Astrocyte (in vitro differentiated cells and primary cell): ENCODE measurements around the gene GRK6. TPM values are rescaled to one million over a fixed set of nuclear protein-coding genes. Genes with fewer than 3 reads are reported as not detected.

Experiments used
- DNase-seq: peaks from one replicate; pipeline ENCODE4 v3.0.0-alpha.2; 2010; ENCODE audit warnings: low read depth
- FAIRE-seq: peaks from 2 replicates; lab custom pipeline; 2011; peaks lifted over from hg19 to GRCh38; lab: Jason Lieb, UNC
- H2AFZ ChIP-seq: 2 replicates; pipeline ENCODE4 v1.6.0; 2012; ENCODE audit warnings: low read depth, low read length, inconsistent platforms
- H3K27ac ChIP-seq: 2 replicates; pipeline ENCODE4 v1.5.1; 2011; ENCODE audit warnings: low read depth, low read length, inconsistent platforms
- H3K27me3 ChIP-seq: 2 replicates; pipeline ENCODE4 v1.6.0; 2011; ENCODE audit warnings: low read length, inconsistent platforms; ENCODE audit not compliant: insufficient read depth
- H3K36me3 ChIP-seq: 2 replicates; pipeline ENCODE4 v1.5.1; 2011; ENCODE audit warnings: low read length, inconsistent platforms; ENCODE audit not compliant: insufficient read depth
- H3K4me1 ChIP-seq: 2 replicates; pipeline ENCODE4 v1.5.1; 2011; ENCODE audit warnings: low read length, inconsistent platforms; ENCODE audit not compliant: insufficient read depth
- H3K4me2 ChIP-seq: 2 replicates; pipeline ENCODE4 v1.6.0; 2012; ENCODE audit warnings: low read length, inconsistent platforms
- H3K4me3 ChIP-seq: 2 replicates; pipeline ENCODE4 v1.5.1; 2011; ENCODE audit warnings: low read depth, mild to moderate bottlenecking, low read length, inconsistent platforms; ENCODE audit not compliant: insufficient read depth
- H3K79me2 ChIP-seq: 2 replicates; pipeline ENCODE4 v1.6.0; 2012; ENCODE audit warnings: mild to moderate bottlenecking, low read length, inconsistent platforms; ENCODE audit not compliant: insufficient read depth
- H3K9ac ChIP-seq: 2 replicates; pipeline ENCODE4 v1.6.0; 2012; ENCODE audit warnings: mild to moderate bottlenecking, low read length, inconsistent platforms
- H3K9me3 ChIP-seq: 2 replicates; pipeline ENCODE4 v1.5.1; 2012; ENCODE audit warnings: low read depth, mild to moderate bottlenecking, low read length, inconsistent platforms; ENCODE audit not compliant: insufficient read depth
- H4K20me1 ChIP-seq: 2 replicates; pipeline ENCODE4 v1.6.0; 2012; ENCODE audit warnings: low read length, inconsistent platforms; ENCODE audit not compliant: insufficient read depth
- H3K27ac Mint-ChIP-seq: one replicate; pipeline ENCODE4 v1.8.0; 2021; ENCODE audit warnings: mild to moderate bottlenecking, mixed read lengths; ENCODE audit not compliant: unreplicated experiment
- H3K27me3 Mint-ChIP-seq: one replicate; pipeline ENCODE4 v1.8.0; 2021; ENCODE audit warnings: low read depth, mixed read lengths; ENCODE audit not compliant: unreplicated experiment
- H3K36me3 Mint-ChIP-seq: one replicate; pipeline ENCODE4 v1.8.0; 2021; ENCODE audit warnings: low read depth, mixed read lengths; ENCODE audit not compliant: unreplicated experiment
- H3K4me1 Mint-ChIP-seq: one replicate; pipeline ENCODE4 v1.8.0; 2021; ENCODE audit warnings: low read depth, mixed read lengths; ENCODE audit not compliant: unreplicated experiment
- H3K4me3 Mint-ChIP-seq: one replicate; pipeline ENCODE4 v1.8.0; 2021; ENCODE audit warnings: mild to moderate bottlenecking, moderate library complexity, mixed read lengths; ENCODE audit not compliant: unreplicated experiment
- H3K9me3 Mint-ChIP-seq: one replicate; pipeline ENCODE4 v1.8.0; 2021; ENCODE audit warnings: mild to moderate bottlenecking, mixed read lengths; ENCODE audit not compliant: unreplicated experiment
- CTCF ChIP-seq: IDR thresholded peaks from 2 replicates; pipeline ENCODE4 v1.5.1; 2011; ENCODE audit warnings: low read depth, mild to moderate bottlenecking, inconsistent platforms, low read length, moderate library complexity; ENCODE audit not compliant: insufficient read depth
- EZH2 ChIP-seq: IDR thresholded peaks from 2 replicates; pipeline ENCODE4 v1.6.1; 2012; ENCODE audit warnings: mild to moderate bottlenecking, low read length, inconsistent platforms; ENCODE audit not compliant: insufficient read depth
- total RNA-seq: library from RNA; stranded (reverse); gene quantifications from 2 replicates; pipeline ENCODE4 v1.2.1, GENCODE V29; 2021

Gene GRK6
- total RNA-seq, 1 donor from 2014 or later = 25.9 TPM

- Mint-ChIP-seq H3K9me3 (no peaks in the 10 kb centered on the region), H3K36me3 (no peaks in the 10 kb centered on the region), H3K4me1 (peaks cover 8% of the 10 kb centered on the region), H3K27me3 (peaks cover 40% of the 10 kb centered on the region), H3K27ac (no peak overlapping the region), H3K4me3 (no peak overlapping the region)
- peaks cover 6% of the 10 kb centered on the region for H3K4me1 ChIP-seq
- H3K27ac ChIP-seq = no peak overlapping the region
- no peaks in the 10 kb centered on the region for H3K36me3 ChIP-seq
- H2AFZ ChIP-seq = no peak overlapping the region
- H3K4me3 ChIP-seq = no peak overlapping the region
- H4K20me1 ChIP-seq = no peaks in the 10 kb centered on the region
- H3K27me3 ChIP-seq = peaks cover 12% of the 10 kb centered on the region
- H3K4me2 ChIP-seq = no peak overlapping the region
- DNase-seq (no peak), FAIRE-seq (no peak)
- H3K9me3 ChIP-seq = no peaks in the 10 kb centered on the region
- H3K9ac ChIP-seq = no peak overlapping the region
- no peaks in the 10 kb centered on the region for H3K79me2 ChIP-seq
- TF ChIP-seq CTCF = peak; percentile 10
- no peak for TF ChIP-seq EZH2
Observed at GRCh38 chr5:177382423-177383029, 44.0 kb upstream of the GRK6 start.

- H4K20me1 ChIP-seq = no peaks in the 10 kb centered on the region
- peaks cover 8% of the 10 kb centered on the region for H3K4me1 Mint-ChIP-seq
- no peak overlapping the region for H3K9ac ChIP-seq
- H3K27ac Mint-ChIP-seq = no peak overlapping the region
- H3K4me2 ChIP-seq = no peak overlapping the region
- peaks cover 12% of the 10 kb centered on the region for H3K27me3 ChIP-seq
- H3K36me3 Mint-ChIP-seq = no peaks in the 10 kb centered on the region
- DNase-seq (no peak), FAIRE-seq (no peak)
- no peak overlapping the region for H2AFZ ChIP-seq
- peaks cover 42% of the 10 kb centered on the region for H3K27me3 Mint-ChIP-seq
- no peaks in the 10 kb centered on the region for H3K79me2 ChIP-seq
- H3K9me3 ChIP-seq = no peaks in the 10 kb centered on the region
- peaks cover 6% of the 10 kb centered on the region for H3K4me1 ChIP-seq
- no peaks in the 10 kb centered on the region for H3K9me3 Mint-ChIP-seq
- H3K4me3 ChIP-seq = no peak overlapping the region
- TF ChIP-seq CTCF (no peak), EZH2 (no peak)
- no peak overlapping the region for H3K27ac ChIP-seq
- no peaks in the 10 kb centered on the region for H3K36me3 ChIP-seq
- H3K4me3 Mint-ChIP-seq = no peak overlapping the region
Observed at GRCh38 chr5:177383181-177383580, 43.3 kb upstream of the GRK6 start.

- H4K20me1 ChIP-seq = peaks cover 8% of the 10 kb centered on the region
- no peak for TF ChIP-seq EZH2
- no peak for TF ChIP-seq CTCF
- DNase-seq (no peak), FAIRE-seq (no peak)
- H3K27ac Mint-ChIP-seq = no peak within 1 kb of the TSS
- H3K4me2 ChIP-seq = no peak within 1 kb of the TSS
- H3K27me3 Mint-ChIP-seq = peaks cover 45% of the 10 kb centered on the region
- H3K4me1 Mint-ChIP-seq = peaks cover 17% of the 10 kb centered on the region
- no peaks in the 10 kb centered on the region for H3K79me2 ChIP-seq
- H3K27me3 ChIP-seq = peaks cover 12% of the 10 kb centered on the region
- H3K27ac ChIP-seq = no peak within 1 kb of the TSS
- no peaks in the 10 kb centered on the region for H3K36me3 ChIP-seq
- H2AFZ ChIP-seq = no peak within 1 kb of the TSS
- no peaks in the 10 kb centered on the region for H3K9me3 ChIP-seq
- H3K4me3 Mint-ChIP-seq = no peak within 1 kb of the TSS
- H3K9ac ChIP-seq = no peak within 1 kb of the TSS
- no peak within 1 kb of the TSS for H3K4me3 ChIP-seq
- no peaks in the 10 kb centered on the region for H3K36me3 Mint-ChIP-seq
- H3K4me1 ChIP-seq = peaks cover 12% of the 10 kb centered on the region
- peaks cover 1% of the 10 kb centered on the region for H3K9me3 Mint-ChIP-seq
Observed at GRCh38 chr5:177384134-177384533, 42.3 kb upstream of the GRK6 start, which contains the start of gene SLC34A1. Gene SLC34A1, plus strand, starts transcription at chr5:177384434. Its CDS starts 1,308 bp downstream, at chr5:177385742.
